Stomach (tissue), 4 donors: ENCODE data around the gene TNRC18.
"Not testable (repeated sequence)": the region's sequence is repeated elsewhere in the genome, so short reads cannot be mapped to it uniquely, and the experiment has no call there.

Experiments used
- EP300 ChIP-seq: sonication (generic); formaldehyde crosslinking; IDR thresholded peaks from one replicate; pipeline ENCODE4 v1.6.1; 2017; ENCODE audit warnings: antibody characterized with exemption
- TF ChIP-seq, protein P1 (sequence below), 7 experiments: fragments of 450-650 bp in 4 of 7; fragments of 200-600 bp in 3 of 7; sonication (generic) in 3 of 7; IDR thresholded peaks; one replicate each; pipeline ENCODE4 v1.5.1; 2016 to 2019; ENCODE audit warnings: antibody characterized with exemption in 7 of 7, control low read depth in 2 of 7, mild to moderate bottlenecking in 1 of 7

DNA sequence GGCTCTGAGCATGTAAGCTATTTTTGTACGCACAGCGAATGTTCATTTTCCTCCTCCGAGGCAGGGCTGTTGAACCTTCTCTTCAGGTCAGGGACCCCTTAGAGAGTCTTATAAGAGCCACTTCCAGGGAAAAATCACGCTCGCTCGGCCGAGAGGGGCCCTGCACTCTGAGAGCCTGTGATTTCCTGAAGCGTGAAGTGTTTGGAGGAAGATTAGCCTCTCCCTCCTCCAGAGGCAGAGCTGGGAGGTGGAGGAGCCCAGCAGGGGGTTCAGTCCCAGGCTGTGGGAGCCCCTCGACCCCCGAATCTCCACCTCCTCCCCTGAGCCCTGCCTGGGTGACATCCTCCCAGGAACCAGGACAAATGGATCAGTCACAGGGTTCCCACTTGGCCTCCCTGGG is 160.6 kb downstream of the TNRC18 start:
- TF ChIP-seq, protein P1, sequence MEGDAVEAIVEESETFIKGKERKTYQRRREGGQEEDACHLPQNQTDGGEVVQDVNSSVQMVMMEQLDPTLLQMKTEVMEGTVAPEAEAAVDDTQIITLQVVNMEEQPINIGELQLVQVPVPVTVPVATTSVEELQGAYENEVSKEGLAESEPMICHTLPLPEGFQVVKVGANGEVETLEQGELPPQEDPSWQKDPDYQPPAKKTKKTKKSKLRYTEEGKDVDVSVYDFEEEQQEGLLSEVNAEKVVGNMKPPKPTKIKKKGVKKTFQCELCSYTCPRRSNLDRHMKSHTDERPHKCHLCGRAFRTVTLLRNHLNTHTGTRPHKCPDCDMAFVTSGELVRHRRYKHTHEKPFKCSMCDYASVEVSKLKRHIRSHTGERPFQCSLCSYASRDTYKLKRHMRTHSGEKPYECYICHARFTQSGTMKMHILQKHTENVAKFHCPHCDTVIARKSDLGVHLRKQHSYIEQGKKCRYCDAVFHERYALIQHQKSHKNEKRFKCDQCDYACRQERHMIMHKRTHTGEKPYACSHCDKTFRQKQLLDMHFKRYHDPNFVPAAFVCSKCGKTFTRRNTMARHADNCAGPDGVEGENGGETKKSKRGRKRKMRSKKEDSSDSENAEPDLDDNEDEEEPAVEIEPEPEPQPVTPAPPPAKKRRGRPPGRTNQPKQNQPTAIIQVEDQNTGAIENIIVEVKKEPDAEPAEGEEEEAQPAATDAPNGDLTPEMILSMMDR (IDR thresholded peaks at IDR 0.05): not testable (repeated sequence)
- not testable (repeated sequence) for TF ChIP-seq EP300
